ENCODE data around the gene STUB1. TPM values are rescaled to one million over a fixed set of nuclear protein-coding genes. Genes with fewer than 3 reads are reported as not detected.

STUB1 gene
- total and polyA plus RNA-seq, 2 donors (not counting 3 experiments of a cell fraction or from before 2014, with no cell fraction given): 107 to 147 TPM

- no peak for TF ChIP-seq POLR2AphosphoS5 (IDR thresholded peaks at IDR 0.05; ENCODE audit: insufficient read depth, low read depth, low read length)
- BruUV-seq (replicated peaks): no TSS peak
- ChIA-PET CTCF (no interaction called here), POLR2A (no interaction called here)
- H3K9me3 ChIP-seq (replicated peaks; ENCODE audit: control insufficient read depth, insufficient read depth, low read length): no peaks in the 10 kb centered on the region
- no peaks in the 10 kb centered on the region for H4K20me1 ChIP-seq (replicated peaks; ENCODE audit: control insufficient read depth, extremely low read depth, insufficient read depth, low read length)
- no peak overlapping the region for H3K4me3 ChIP-seq (replicated peaks in 1 of 3; ENCODE audit: insufficient read depth in 1 of 3, low read depth in 1 of 3, low read length in 3 of 3)
- no peak overlapping the region for H2AFZ ChIP-seq (ENCODE audit: low read depth, low read length)
- intact Hi-C loops (cut with micrococcal nuclease): no loop called here
- H3K9me1 ChIP-seq (replicated peaks; ENCODE audit: control insufficient read depth, extremely low read depth, insufficient read depth, low read length): no peaks in the 10 kb centered on the region
- no peak for FAIRE-seq
- H3K27me3 ChIP-seq (ENCODE audit: control insufficient read depth in 2 of 2, insufficient read depth in 2 of 2, low read length in 2 of 2): no peaks in the 10 kb centered on the region
- no peak overlapping the region for H3K4me2 ChIP-seq (ENCODE audit: insufficient read depth, low read length)
- H3K79me2 ChIP-seq (ENCODE audit: control insufficient read depth, insufficient read depth, low read length): peaks cover 28% of the 10 kb centered on the region
- no peak overlapping the region for H3K9ac ChIP-seq (replicated peaks; ENCODE audit: extremely low read depth, insufficient read depth, low read length)
- DNase-seq (ENCODE audit: low read depth, low spot score): no peak
- dilution Hi-C loops (cut with MboI; ENCODE audit: extremely low pct_ligation_motif_present, low sequenced_read_pairs): no loop called here
- peaks cover 16% of the 10 kb centered on the region for H3K4me1 ChIP-seq (ENCODE audit: control insufficient read depth, extremely low read depth, insufficient read depth, low read length)
- no peak overlapping the region for H3K27ac ChIP-seq (ENCODE audit: insufficient read depth, low read depth, low read length)
- H3K36me3 ChIP-seq (ENCODE audit: control insufficient read depth in 2 of 2, extremely low read depth in 1 of 2, insufficient read depth in 2 of 2, low read length in 2 of 2): peaks cover 7 to 14% of the 10 kb centered on the region in 2 experiments
Measured at GRCh38 chr16:678209-678857, 1.9 kb upstream of the STUB1 start.

- H4K20me1 ChIP-seq (replicated peaks; ENCODE audit: control insufficient read depth, extremely low read depth, insufficient read depth, low read length): no peaks in the 10 kb centered on the region
- intact Hi-C loops (cut with micrococcal nuclease) (loop anchor here (1.0 kb wide), 1 partner anchor 11 kb away; the partner anchor contains the start of gene RHOT2), dilution Hi-C loops (cut with MboI; ENCODE audit: extremely low pct_ligation_motif_present, low sequenced_read_pairs) (no loop called here)
- FAIRE-seq: no peak
- H2AFZ ChIP-seq (ENCODE audit: low read depth, low read length): peak overlapping the region; percentile 61
- H3K79me2 ChIP-seq (ENCODE audit: control insufficient read depth, insufficient read depth, low read length): peaks cover 31% of the 10 kb centered on the region
- peak; percentile 49 for DNase-seq (ENCODE audit: low read depth, low spot score)
- no peaks in the 10 kb centered on the region for H3K9me3 ChIP-seq (replicated peaks; ENCODE audit: control insufficient read depth, insufficient read depth, low read length)
- no TSS peak for BruUV-seq (replicated peaks)
- no peaks in the 10 kb centered on the region for H3K27me3 ChIP-seq (ENCODE audit: control insufficient read depth in 2 of 2, insufficient read depth in 2 of 2, low read length in 2 of 2)
- no peaks in the 10 kb centered on the region for H3K9me1 ChIP-seq (replicated peaks; ENCODE audit: control insufficient read depth, extremely low read depth, insufficient read depth, low read length)
- H3K9ac ChIP-seq (replicated peaks; ENCODE audit: extremely low read depth, insufficient read depth, low read length): no peak overlapping the region
- H3K4me1 ChIP-seq (ENCODE audit: control insufficient read depth, extremely low read depth, insufficient read depth, low read length): peaks cover 20% of the 10 kb centered on the region
- TF ChIP-seq POLR2A (IDR thresholded peaks at IDR 0.05; ENCODE audit: low read depth, low read length): no peak
- TF ChIP-seq MYC (IDR thresholded peaks at IDR 0.05; ENCODE audit: low read depth, low read length): no peak
- TF ChIP-seq MAX (IDR thresholded peaks at IDR 0.05; ENCODE audit: insufficient read depth, insufficient read length): no peak
- no peak for TF ChIP-seq CTCF (IDR thresholded peaks at IDR 0.05; ENCODE audit: extremely low read depth in 1 of 2, insufficient read depth in 1 of 2, low read depth in 1 of 2, low read length in 2 of 2)
- TF ChIP-seq FOS (IDR thresholded peaks at IDR 0.05; ENCODE audit: borderline replicate concordance, insufficient read depth, low read length): no peak
- no peak for TF ChIP-seq JUN (IDR thresholded peaks at IDR 0.05; ENCODE audit: borderline replicate concordance, insufficient read depth, insufficient read length, low read depth)
- TF ChIP-seq GATA2 (IDR thresholded peaks at IDR 0.05; ENCODE audit: insufficient read depth, insufficient read length, low read depth, low read length): no peak
- no peak for TF ChIP-seq POLR2AphosphoS5 (IDR thresholded peaks at IDR 0.05; ENCODE audit: insufficient read depth, low read depth, low read length)
- no peak overlapping the region for H3K27ac ChIP-seq (ENCODE audit: insufficient read depth, low read depth, low read length)
- H3K36me3 ChIP-seq (ENCODE audit: control insufficient read depth in 2 of 2, extremely low read depth in 1 of 2, insufficient read depth in 2 of 2, low read length in 2 of 2): peaks cover 7 to 12% of the 10 kb centered on the region in 2 experiments
- H3K4me3 ChIP-seq (replicated peaks in 1 of 3; ENCODE audit: insufficient read depth in 1 of 3, low read depth in 1 of 3, low read length in 3 of 3): peak overlapping the region in 2 of 3 experiments; percentile 17 to 52
- CTCF ChIA-PET: no interaction called here
- peak overlapping the region; percentile 22 for H3K4me2 ChIP-seq (ENCODE audit: insufficient read depth, low read length)
- POLR2A ChIA-PET: no interaction called here
Measured at GRCh38 chr16:678858-679813, 1.1 kb upstream of the STUB1 start.

All from endothelial cell of umbilical vein (primary cell).